Activated naive CD8-positive, alpha-beta T cell treated with anti-CD3 and anti-CD28 coated beads, Interleukin-2, amount 50 U/mL, for 24 hours (primary cell): ENCODE measurements around the gene RGS3.
A peak's percentile ranks its signal among the peaks of the same experiment; 100 is the strongest.

Experiments used
- ATAC-seq: fragments of 150-1000 bp; cut with Tn5 transposase; one replicate; pipeline ENCODE4 v1.10.0; 2021
- DNase-seq: peaks from one replicate; pipeline ENCODE4 v3.0.0; 2021
- H3K27ac Mint-ChIP-seq: one replicate; pipeline ENCODE4 v1.8.0; 2021; ENCODE audit warnings: mild to moderate bottlenecking, mixed read lengths
- H3K27me3 Mint-ChIP-seq: one replicate; pipeline ENCODE4 v1.8.0; 2021; ENCODE audit warnings: mixed read lengths
- H3K36me3 Mint-ChIP-seq: one replicate; pipeline ENCODE4 v1.8.0; 2021; ENCODE audit warnings: low read depth, mixed read lengths
- H3K4me1 Mint-ChIP-seq: one replicate; pipeline ENCODE4 v1.8.0; 2021; ENCODE audit warnings: mixed read lengths
- H3K4me3 Mint-ChIP-seq: one replicate; pipeline ENCODE4 v1.8.0; 2021; ENCODE audit warnings: mild to moderate bottlenecking, moderate library complexity, mixed read lengths
- H3K9me3 Mint-ChIP-seq: one replicate; pipeline ENCODE4 v1.8.0; 2021; ENCODE audit warnings: mixed read lengths

RGS3 gene

GRCh38 chr9:113475031-113475430 lies 11.5 kb downstream of the RGS3 start:
- no peak overlapping the region for H3K27ac Mint-ChIP-seq

GRCh38 chr9:113475992-113476391 lies 12.5 kb downstream of the RGS3 start:
- H3K27ac Mint-ChIP-seq = no peak overlapping the region
- H3K27me3 Mint-ChIP-seq = peaks cover 9% of the 10 kb centered on the region
- ATAC-seq (no peak), DNase-seq (no peak)
- peaks cover 21% of the 10 kb centered on the region for H3K4me1 Mint-ChIP-seq
- H3K4me3 Mint-ChIP-seq = no peak overlapping the region
- no peaks in the 10 kb centered on the region for H3K9me3 Mint-ChIP-seq
- H3K36me3 Mint-ChIP-seq = no peaks in the 10 kb centered on the region

More at GRCh38 chr9:113475031-113475430, 11.5 kb downstream of the RGS3 start:
- ATAC-seq (no peak), DNase-seq (no peak)
- Mint-ChIP-seq H3K36me3 (no peaks in the 10 kb centered on the region), H3K4me3 (no peak overlapping the region), H3K9me3 (no peaks in the 10 kb centered on the region), H3K27me3 (peaks cover 9% of the 10 kb centered on the region), H3K4me1 (peaks cover 21% of the 10 kb centered on the region)

GRCh38 chr9:113476511-113476916 lies 13.0 kb downstream of the RGS3 start:
- H3K36me3 Mint-ChIP-seq = no peaks in the 10 kb centered on the region

GRCh38 chr9:113477058-113477457 lies 13.5 kb downstream of the RGS3 start:
- ATAC-seq (no peak), DNase-seq (no peak)
- H3K36me3 Mint-ChIP-seq = no peaks in the 10 kb centered on the region
- H3K27ac Mint-ChIP-seq = no peak overlapping the region
- H3K4me3 Mint-ChIP-seq = no peak overlapping the region
- H3K9me3 Mint-ChIP-seq = no peaks in the 10 kb centered on the region
- peaks cover 9% of the 10 kb centered on the region for H3K27me3 Mint-ChIP-seq
- H3K4me1 Mint-ChIP-seq = peaks cover 21% of the 10 kb centered on the region

More at GRCh38 chr9:113476511-113476916, 13.0 kb downstream of the RGS3 start:
- peaks cover 21% of the 10 kb centered on the region for H3K4me1 Mint-ChIP-seq
- no peaks in the 10 kb centered on the region for H3K9me3 Mint-ChIP-seq
- DNase-seq (no peak), ATAC-seq (no peak)
- H3K27me3 Mint-ChIP-seq = peaks cover 9% of the 10 kb centered on the region
- H3K27ac Mint-ChIP-seq = no peak overlapping the region
- H3K4me3 Mint-ChIP-seq = no peak overlapping the region

- Mint-ChIP-seq H3K36me3 (no peaks in the 10 kb centered on the region), H3K4me1 (peaks cover 19% of the 10 kb centered on the region), H3K9me3 (no peaks in the 10 kb centered on the region), H3K27ac (no peak overlapping the region), H3K27me3 (peaks cover 9% of the 10 kb centered on the region), H3K4me3 (no peak overlapping the region)
- no peak for ATAC-seq
- DNase-seq = no peak
These were observed 14.1 kb downstream of the RGS3 start for GRCh38 chr9:113477661-113478060.

- no peaks in the 10 kb centered on the region for H3K9me3 Mint-ChIP-seq
- DNase-seq = peak; percentile 68
- H3K27me3 Mint-ChIP-seq = peaks cover 9% of the 10 kb centered on the region
- no peaks in the 10 kb centered on the region for H3K36me3 Mint-ChIP-seq
- H3K27ac Mint-ChIP-seq = no peak overlapping the region
- peaks cover 19% of the 10 kb centered on the region for H3K4me1 Mint-ChIP-seq
- H3K4me3 Mint-ChIP-seq = no peak overlapping the region
- peak; percentile 83 for ATAC-seq
These were observed 15.7 kb downstream of the RGS3 start for GRCh38 chr9:113479174-113479621.

GRCh38 chr9:113480612-113481011 lies 17.1 kb downstream of the RGS3 start:
- DNase-seq (no peak), ATAC-seq (no peak)
- Mint-ChIP-seq H3K4me1 (peaks cover 18% of the 10 kb centered on the region), H3K9me3 (no peaks in the 10 kb centered on the region), H3K27ac (no peak overlapping the region), H3K36me3 (no peaks in the 10 kb centered on the region), H3K27me3 (peaks cover 9% of the 10 kb centered on the region), H3K4me3 (no peak overlapping the region)

GRCh38 chr9:113481176-113481787 lies 17.8 kb downstream of the RGS3 start:
- no peak for ATAC-seq
- Mint-ChIP-seq H3K4me1 (peaks cover 18% of the 10 kb centered on the region), H3K27ac (no peak overlapping the region), H3K36me3 (no peaks in the 10 kb centered on the region), H3K27me3 (peaks cover 9% of the 10 kb centered on the region), H3K4me3 (no peak overlapping the region), H3K9me3 (no peaks in the 10 kb centered on the region)
- no peak for DNase-seq

- Mint-ChIP-seq H3K27me3 (peaks cover 9% of the 10 kb centered on the region), H3K9me3 (no peaks in the 10 kb centered on the region), H3K36me3 (no peaks in the 10 kb centered on the region), H3K4me3 (no peak overlapping the region), H3K27ac (no peak overlapping the region), H3K4me1 (peaks cover 17% of the 10 kb centered on the region)
- DNase-seq (no peak), ATAC-seq (no peak)
These were observed 18.8 kb downstream of the RGS3 start for GRCh38 chr9:113482341-113482740.

GRCh38 chr9:113482991-113483675 lies 19.6 kb downstream of the RGS3 start:
- DNase-seq (no peak), ATAC-seq (no peak)
- Mint-ChIP-seq H3K27me3 (peaks cover 7% of the 10 kb centered on the region), H3K36me3 (no peaks in the 10 kb centered on the region), H3K27ac (no peak overlapping the region), H3K4me1 (peaks cover 15% of the 10 kb centered on the region), H3K9me3 (no peaks in the 10 kb centered on the region), H3K4me3 (no peak overlapping the region)

GRCh38 chr9:113483676-113484257 lies 20.2 kb downstream of the RGS3 start:
- no peak for ATAC-seq

GRCh38 chr9:113484258-113484730 lies 20.8 kb downstream of the RGS3 start:
- DNase-seq (no peak), ATAC-seq (no peak)
- Mint-ChIP-seq H3K36me3 (no peaks in the 10 kb centered on the region), H3K27me3 (no peaks in the 10 kb centered on the region), H3K9me3 (no peaks in the 10 kb centered on the region), H3K4me3 (no peak overlapping the region), H3K4me1 (peaks cover 7% of the 10 kb centered on the region), H3K27ac (no peak overlapping the region)

More at GRCh38 chr9:113483676-113484257, 20.2 kb downstream of the RGS3 start:
- peaks cover 12% of the 10 kb centered on the region for H3K4me1 Mint-ChIP-seq
- no peak for DNase-seq
- no peaks in the 10 kb centered on the region for H3K9me3 Mint-ChIP-seq
- H3K36me3 Mint-ChIP-seq = no peaks in the 10 kb centered on the region
- peaks cover 3% of the 10 kb centered on the region for H3K27me3 Mint-ChIP-seq
- H3K4me3 Mint-ChIP-seq = no peak overlapping the region
- H3K27ac Mint-ChIP-seq = no peak overlapping the region

GRCh38 chr9:113485761-113486115 lies 22.2 kb downstream of the RGS3 start:
- H3K27me3 Mint-ChIP-seq = no peaks in the 10 kb centered on the region
- no peak overlapping the region for H3K4me3 Mint-ChIP-seq
- H3K4me1 Mint-ChIP-seq = no peaks in the 10 kb centered on the region
- no peak for ATAC-seq
- H3K9me3 Mint-ChIP-seq = no peaks in the 10 kb centered on the region
- H3K36me3 Mint-ChIP-seq = no peaks in the 10 kb centered on the region
- no peak for DNase-seq
- no peak overlapping the region for H3K27ac Mint-ChIP-seq

- Mint-ChIP-seq H3K36me3 (no peaks in the 10 kb centered on the region), H3K27ac (no peak overlapping the region), H3K9me3 (no peaks in the 10 kb centered on the region), H3K27me3 (no peaks in the 10 kb centered on the region), H3K4me1 (no peaks in the 10 kb centered on the region), H3K4me3 (no peak overlapping the region)
- ATAC-seq (no peak), DNase-seq (no peak)
These were observed 22.8 kb downstream of the RGS3 start for GRCh38 chr9:113486327-113486726.

- no peak overlapping the region for H3K27ac Mint-ChIP-seq
- no peaks in the 10 kb centered on the region for H3K4me1 Mint-ChIP-seq
- H3K27me3 Mint-ChIP-seq = no peaks in the 10 kb centered on the region
- H3K36me3 Mint-ChIP-seq = no peaks in the 10 kb centered on the region
- DNase-seq = no peak
- H3K9me3 Mint-ChIP-seq = no peaks in the 10 kb centered on the region
- H3K4me3 Mint-ChIP-seq = no peak overlapping the region
- no peak for ATAC-seq
These were observed 24.5 kb downstream of the RGS3 start for GRCh38 chr9:113488071-113488470.
